Keratinocyte (primary cell): ENCODE measurements around the gene SPPL2B. TPM values are rescaled to one million over a fixed set of nuclear protein-coding genes. Genes with fewer than 3 reads are reported as not detected.

ENCODE experiments used
- DNase-seq: peaks from one replicate; pipeline ENCODE4 v3.0.0-alpha.2; 2011; ENCODE audit warnings: low read depth, missing footprints, low spot score
- FAIRE-seq: peaks from 2 replicates; lab custom pipeline; 2011; peaks lifted over from hg19 to GRCh38; lab: Jason Lieb, UNC
- H2AFZ ChIP-seq: 2 replicates; pipeline ENCODE4 v1.6.0; 2012; ENCODE audit warnings: low read length, control low read depth, inconsistent platforms; ENCODE audit not compliant: control insufficient read depth
- H3K27ac ChIP-seq: 2 replicates; pipeline ENCODE4 v1.5.1; 2011; ENCODE audit warnings: low read length; ENCODE audit not compliant: control insufficient read depth, insufficient read depth
- H3K27me3 ChIP-seq: 3 replicates; pipeline ENCODE4 v1.6.0; 2011; ENCODE audit warnings: low read length; ENCODE audit not compliant: control insufficient read depth, insufficient read depth; ENCODE audit errors: extremely low read depth
- H3K36me3 ChIP-seq, 2 experiments: 2 replicates in 1 of 2; 3 replicates in 1 of 2; pipeline ENCODE4 v1.5.1; 2011; ENCODE audit warnings: low read length in 2 of 2, mild to moderate bottlenecking in 1 of 2; ENCODE audit not compliant: control insufficient read depth in 2 of 2, insufficient read depth in 2 of 2; ENCODE audit errors: extremely low read depth in 1 of 2
- H3K4me1 ChIP-seq: 3 replicates; pipeline ENCODE4 v1.5.1; 2011; ENCODE audit warnings: low read length; ENCODE audit not compliant: control insufficient read depth, insufficient read depth; ENCODE audit errors: extremely low read depth
- H3K4me2 ChIP-seq: 3 replicates; pipeline ENCODE4 v1.6.0; 2011; ENCODE audit warnings: low read depth, low read length; ENCODE audit not compliant: control insufficient read depth, insufficient read depth; ENCODE audit errors: extremely low read depth
- H3K4me3 ChIP-seq, 3 experiments: fragments of 200-600 bp in 1 of 3; sonication (generic) in 1 of 3; 2 replicates in 2 of 3; 3 replicates in 1 of 3; pipeline ENCODE4 v1.5.1; 2011 to 2016; ENCODE audit warnings: low read length in 3 of 3, mild to moderate bottlenecking in 3 of 3, control low read depth in 2 of 3, inconsistent platforms in 1 of 3, low read depth in 1 of 3, mixed read lengths in 1 of 3, mixed run types in 1 of 3, moderate library complexity in 1 of 3; ENCODE audit not compliant: control insufficient read depth in 2 of 3, insufficient read depth in 2 of 3; ENCODE audit errors: extremely low read depth in 1 of 3
- H3K79me2 ChIP-seq: 2 replicates; pipeline ENCODE4 v1.6.0; 2012; ENCODE audit warnings: low read length; ENCODE audit not compliant: control insufficient read depth, insufficient read depth
- H3K9ac ChIP-seq: 3 replicates; pipeline ENCODE4 v1.6.0; 2011; ENCODE audit warnings: low read length; ENCODE audit not compliant: control insufficient read depth, insufficient read depth; ENCODE audit errors: extremely low read depth
- H3K9me1 ChIP-seq: 3 replicates; pipeline ENCODE4 v1.6.0; 2011; ENCODE audit warnings: low read length; ENCODE audit not compliant: control insufficient read depth, insufficient read depth; ENCODE audit errors: extremely low read depth
- H3K9me3 ChIP-seq: 2 replicates; pipeline ENCODE4 v1.5.1; 2012; ENCODE audit warnings: low read depth, low read length; ENCODE audit not compliant: control insufficient read depth
- H4K20me1 ChIP-seq: 3 replicates; pipeline ENCODE4 v1.6.0; 2011; ENCODE audit warnings: low read length; ENCODE audit not compliant: control insufficient read depth, insufficient read depth; ENCODE audit errors: extremely low read depth
- CTCF ChIP-seq, 3 experiments: IDR thresholded peaks in 1 of 3; conservative IDR thresholded peaks in 1 of 3; optimal IDR thresholded peaks in 1 of 3; 2 replicates in 2 of 3; 3 replicates in 1 of 3; pipeline versions ENCODE3 to v1.5.1; 2011; ENCODE audit warnings: low read length in 3 of 3, mild to moderate bottlenecking in 3 of 3, moderate library complexity in 2 of 3, control low read depth in 1 of 3, inconsistent platforms in 1 of 3; ENCODE audit not compliant: insufficient read depth in 2 of 3; ENCODE audit errors: extremely low read depth in 1 of 3
- EZH2 ChIP-seq: IDR thresholded peaks from one replicate; pipeline ENCODE4 v1.6.1; 2012; ENCODE audit warnings: inconsistent platforms, mild to moderate bottlenecking, low read length, moderate library complexity
- dilution Hi-C: fragments of 300-500 bp; cut with MboI; formaldehyde crosslinking; loops from one replicate; pipeline ENCODE4 v1.7.0; 2020; ENCODE audit warnings: low sequenced_read_pairs; ENCODE audit not compliant: extremely low pct_ligation_motif_present
- polyA plus RNA-seq, 5 experiments: library from polyadenylated mRNA; depleted of rRNA in 3 of 5; stranded (reverse) in 3 of 5; stranded (forward) in 1 of 5; unstranded in 1 of 5; fragments of >200 nt; gene quantifications; 1 replicate in 1 of 5; 2 replicates in 3 of 5; 3 replicates in 1 of 5; pipeline versions ENCODE4 v1.2.1 to v1.2.3, GENCODE V29; 2011 to 2012; ENCODE audit warnings: missing spikeins in 2 of 5, low read depth in 1 of 5, low replicate concordance in 1 of 5

The SPPL2B gene
- polyA plus RNA-seq, 1 donor (not counting 4 experiments of a cell fraction or from before 2014, with no cell fraction given), result 9.3 TPM

- peak overlapping the region; percentile 91 to 93 (median 92) for H3K4me3 ChIP-seq
- H3K4me2 ChIP-seq, result peak overlapping the region; percentile 71
- H3K36me3 ChIP-seq, result peaks cover 6 to 14% of the 10 kb centered on the region in 2 experiments
- H3K79me2 ChIP-seq, result peaks cover 76% of the 10 kb centered on the region
- no peaks in the 10 kb centered on the region for H3K27me3 ChIP-seq
- no peak for TF ChIP-seq CTCF (optimal IDR thresholded peaks at IDR 0.05 in 1 of 3, IDR thresholded peaks at IDR 0.05 in 1 of 3, conservative IDR thresholded peaks at IDR 0.05 in 1 of 3; ENCODE audit: extremely low read depth in 1 of 3, insufficient read depth in 2 of 3, low read length in 3 of 3)
- TF ChIP-seq EZH2, result no peak
- H4K20me1 ChIP-seq, result peaks cover 3% of the 10 kb centered on the region
- no peak for FAIRE-seq
- peaks cover 12% of the 10 kb centered on the region for H3K4me1 ChIP-seq
- no peaks in the 10 kb centered on the region for H3K9me1 ChIP-seq
- DNase-seq, result no peak
- H2AFZ ChIP-seq, result peak overlapping the region; percentile 82
- peak overlapping the region; percentile 86 for H3K27ac ChIP-seq
- no peaks in the 10 kb centered on the region for H3K9me3 ChIP-seq
- dilution Hi-C loops, result no loop called here
- H3K9ac ChIP-seq, result peak overlapping the region; percentile 92
These were observed 630 bp downstream of the SPPL2B start for GRCh38 chr19:2329149-2329478.

- Histone ChIP-seq H3K36me3 (peaks cover 4 to 10% of the 10 kb centered on the region in 2 experiments), H3K9me3 (no peaks in the 10 kb centered on the region), H3K4me2 (peak overlapping the region; percentile 71), H2AFZ (no peak overlapping the region), H3K9me1 (no peaks in the 10 kb centered on the region), H3K79me2 (peaks cover 76% of the 10 kb centered on the region), H4K20me1 (peaks cover 3% of the 10 kb centered on the region), H3K4me3 (peak overlapping the region; percentile 91 to 93 (median 92)), H3K9ac (peak overlapping the region; percentile 92), H3K27ac (no peak overlapping the region), H3K27me3 (no peaks in the 10 kb centered on the region), H3K4me1 (peaks cover 12% of the 10 kb centered on the region)
- DNase-seq (no peak), FAIRE-seq (no peak)
- TF ChIP-seq CTCF (optimal IDR thresholded peaks at IDR 0.05 in 1 of 3, IDR thresholded peaks at IDR 0.05 in 1 of 3, conservative IDR thresholded peaks at IDR 0.05 in 1 of 3; ENCODE audit: extremely low read depth in 1 of 3, insufficient read depth in 2 of 3, low read length in 3 of 3), result no peak
- TF ChIP-seq EZH2, result no peak
- dilution Hi-C loops, result no loop called here
These were observed 1.0 kb downstream of the SPPL2B start for GRCh38 chr19:2329501-2329916.
